ENCODE measurements around the gene SLC25A18. TPM values are rescaled to one million over a fixed set of nuclear protein-coding genes. Genes with fewer than 3 reads are reported as not detected.

The SLC25A18 gene
- total RNA-seq, 1 experiment from 2014 or later: 2.1 TPM

- CTCF ChIA-PET: interaction anchor here (0.8 kb wide), 1 partner anchor 214 kb away, joined by 3 read pairs; no protein-coding TSS in a partner anchor
- peaks cover 7% of the 10 kb centered on the region for H3K4me1 Mint-ChIP-seq
- H3K4me3 Mint-ChIP-seq: no peak overlapping the region
- H3K9me3 Mint-ChIP-seq: no peaks in the 10 kb centered on the region
- peak overlapping the region; percentile 70 for H3K27ac Mint-ChIP-seq
- no peaks in the 10 kb centered on the region for H3K27me3 Mint-ChIP-seq (ENCODE audit: low read depth)
- TF ChIP-seq FOXK1 (CRISPR knock-in tag; IDR thresholded peaks at IDR 0.05) (no peak), ZNF512 (CRISPR knock-in tag; IDR thresholded peaks at IDR 0.05; ENCODE audit: borderline replicate concordance) (no peak), ZNF219 (CRISPR knock-in tag; IDR thresholded peaks at IDR 0.05; ENCODE audit: borderline replicate concordance) (no peak), NR1H2 (CRISPR knock-in tag; IDR thresholded peaks at IDR 0.05) (no peak), NR2C2 (CRISPR knock-in tag; IDR thresholded peaks at IDR 0.05) (no peak), TP53 (CRISPR knock-in tag; IDR thresholded peaks at IDR 0.05) (no peak), KAT7 (CRISPR knock-in tag; IDR thresholded peaks at IDR 0.05; ENCODE audit: borderline replicate concordance) (no peak), ZMAT4 (CRISPR knock-in tag; IDR thresholded peaks at IDR 0.05) (no peak), ATF2 (CRISPR knock-in tag; IDR thresholded peaks at IDR 0.05; ENCODE audit: borderline replicate concordance, low read depth) (no peak), TEAD4 (CRISPR knock-in tag; IDR thresholded peaks at IDR 0.05) (no peak), MLX (CRISPR knock-in tag; IDR thresholded peaks at IDR 0.05) (no peak), ZNF423 (CRISPR knock-in tag; IDR thresholded peaks at IDR 0.05) (no peak), FOXP1 (CRISPR knock-in tag; IDR thresholded peaks at IDR 0.05; ENCODE audit: borderline replicate concordance) (no peak), ZNF232 (CRISPR knock-in tag; IDR thresholded peaks at IDR 0.05) (no peak)
- POLR2A ChIA-PET: no interaction called here
- DNase-seq (ENCODE audit: low spot score) (no peak), ATAC-seq (no peak)
- H3K36me3 Mint-ChIP-seq: no peaks in the 10 kb centered on the region
These were observed 70.1 kb downstream of the SLC25A18 start for GRCh38 chr22:17633217-17633997.

GRCh38 chr22:17633998-17634323, 70.7 kb downstream of the SLC25A18 start:
- ATAC-seq (no peak), DNase-seq (ENCODE audit: low spot score) (no peak)
- Mint-ChIP-seq H3K27me3 (ENCODE audit: low read depth) (no peaks in the 10 kb centered on the region), H3K9me3 (no peaks in the 10 kb centered on the region), H3K36me3 (no peaks in the 10 kb centered on the region), H3K4me1 (peaks cover 7% of the 10 kb centered on the region), H3K4me3 (no peak overlapping the region), H3K27ac (peak overlapping the region; percentile 5; the same call in 1 of the 2 replicates)
- CTCF ChIA-PET: interaction anchor here (0.8 kb wide), 1 partner anchor 215 kb away, joined by 3 read pairs; no protein-coding TSS in a partner anchor
- TF ChIP-seq ZNF512 (CRISPR knock-in tag; IDR thresholded peaks at IDR 0.05; ENCODE audit: borderline replicate concordance) (no peak), ZNF671 (CRISPR knock-in tag; IDR thresholded peaks at IDR 0.05) (no peak), TEAD4 (CRISPR knock-in tag; IDR thresholded peaks at IDR 0.05) (no peak), SOX15 (CRISPR knock-in tag; IDR thresholded peaks at IDR 0.05) (no peak), CTCF (IDR thresholded peaks at IDR 0.05) (no peak), AFF4 (CRISPR knock-in tag; IDR thresholded peaks at IDR 0.05; ENCODE audit: borderline replicate concordance) (no peak)
- POLR2A ChIA-PET: no interaction called here
